NT2/D1 (cell line): ENCODE measurements around the gene CHRNB4.
"Not testable (repeated sequence)": the region's sequence is repeated elsewhere in the genome, so short reads cannot be mapped to it uniquely, and the experiment has no call there.

Experiments used
- DNase-seq: peaks from one replicate; pipeline ENCODE4 v3.0.0-alpha.2; 2011; ENCODE audit warnings: low read depth, low spot score
- H3K27me3 ChIP-seq: 2 replicates; pipeline ENCODE4 v1.6.0; 2011; ENCODE audit warnings: mild to moderate bottlenecking; ENCODE audit not compliant: insufficient read length, insufficient read depth
- H3K36me3 ChIP-seq: 2 replicates; pipeline ENCODE4 v1.6.1; 2011; ENCODE audit warnings: mild to moderate bottlenecking, low read length, mixed read lengths; ENCODE audit not compliant: insufficient read depth, insufficient read length
- H3K4me1 ChIP-seq: 2 replicates; pipeline ENCODE4 v1.5.1; 2011; ENCODE audit not compliant: insufficient read depth, insufficient read length
- H3K4me3 ChIP-seq: 2 replicates; pipeline ENCODE4 v1.5.1; 2011; ENCODE audit warnings: low read depth; ENCODE audit not compliant: insufficient read length
- H3K9ac ChIP-seq: 2 replicates; pipeline ENCODE4 v1.6.0; 2011; ENCODE audit warnings: low read depth; ENCODE audit not compliant: insufficient read length
- H3K9me3 ChIP-seq: 2 replicates; pipeline ENCODE4 v1.5.1; 2011; ENCODE audit warnings: mild to moderate bottlenecking, low read length; ENCODE audit not compliant: insufficient read depth
- SUZ12 ChIP-seq: IDR thresholded peaks from 2 replicates; pipeline ENCODE4 v1.6.1; 2011; ENCODE audit not compliant: insufficient read length, insufficient read depth; ENCODE audit errors: extremely low read depth
- YY1 ChIP-seq: IDR thresholded peaks from 2 replicates; pipeline ENCODE4 v1.6.1; 2011; ENCODE audit not compliant: insufficient read length, insufficient read depth
- ZNF274 ChIP-seq: IDR thresholded peaks from 2 replicates; pipeline ENCODE4 v1.6.1; 2011; ENCODE audit warnings: mild to moderate bottlenecking, low read depth, low read length

CHRNB4 gene, protein sequence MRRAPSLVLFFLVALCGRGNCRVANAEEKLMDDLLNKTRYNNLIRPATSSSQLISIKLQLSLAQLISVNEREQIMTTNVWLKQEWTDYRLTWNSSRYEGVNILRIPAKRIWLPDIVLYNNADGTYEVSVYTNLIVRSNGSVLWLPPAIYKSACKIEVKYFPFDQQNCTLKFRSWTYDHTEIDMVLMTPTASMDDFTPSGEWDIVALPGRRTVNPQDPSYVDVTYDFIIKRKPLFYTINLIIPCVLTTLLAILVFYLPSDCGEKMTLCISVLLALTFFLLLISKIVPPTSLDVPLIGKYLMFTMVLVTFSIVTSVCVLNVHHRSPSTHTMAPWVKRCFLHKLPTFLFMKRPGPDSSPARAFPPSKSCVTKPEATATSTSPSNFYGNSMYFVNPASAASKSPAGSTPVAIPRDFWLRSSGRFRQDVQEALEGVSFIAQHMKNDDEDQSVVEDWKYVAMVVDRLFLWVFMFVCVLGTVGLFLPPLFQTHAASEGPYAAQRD

DNA sequence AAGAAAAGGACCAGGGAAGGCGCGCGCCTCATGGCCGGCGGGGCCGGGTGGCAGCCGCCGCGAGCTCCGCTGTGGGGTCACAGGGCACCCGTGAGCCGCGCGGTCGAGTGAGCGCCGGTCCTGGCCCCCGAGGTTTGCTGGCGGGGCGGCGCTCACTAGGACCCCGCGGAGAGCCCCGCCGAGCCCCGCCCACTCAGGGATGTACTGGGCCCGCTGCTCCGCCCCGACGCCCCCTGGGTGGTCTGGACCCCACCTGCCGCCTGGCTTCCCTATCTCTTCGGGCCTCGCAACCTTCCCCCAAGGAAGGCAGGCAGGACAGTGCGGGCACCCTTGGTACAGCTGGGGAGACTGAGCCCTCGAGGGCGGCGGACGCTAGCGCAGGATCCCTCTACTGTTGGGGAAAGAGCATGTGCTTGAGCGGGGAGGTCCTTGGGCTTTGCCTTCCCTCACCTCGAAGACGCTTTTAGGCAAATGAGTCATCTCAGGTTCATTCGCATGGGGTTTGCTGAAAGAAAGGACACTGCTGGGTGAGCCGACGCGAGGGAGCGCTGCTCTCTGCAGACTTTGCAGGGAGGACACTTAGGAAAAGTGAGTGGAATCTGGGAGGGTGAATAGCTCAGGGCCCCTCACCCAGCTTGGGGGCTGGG, at the start of gene CHRNB4:
Gene CHRNB4, minus strand, starts transcription at position 109 of the 647 bp plus-strand sequence. Its CDS starts 77 bp downstream, at position 32.
- Histone ChIP-seq H3K27me3 (peaks cover 13% of the 10 kb centered on the region), H3K9ac (peak within 1 kb of the TSS; percentile 70), H3K4me1 (peaks cover 11% of the 10 kb centered on the region), H3K9me3 (no peaks in the 10 kb centered on the region), H3K4me3 (peak within 1 kb of the TSS; percentile 48), H3K36me3 (no peaks in the 10 kb centered on the region)
- TF ChIP-seq YY1 (no peak), ZNF274 (no peak), SUZ12 (no peak)
- peak; percentile 87 for DNase-seq

DNA sequence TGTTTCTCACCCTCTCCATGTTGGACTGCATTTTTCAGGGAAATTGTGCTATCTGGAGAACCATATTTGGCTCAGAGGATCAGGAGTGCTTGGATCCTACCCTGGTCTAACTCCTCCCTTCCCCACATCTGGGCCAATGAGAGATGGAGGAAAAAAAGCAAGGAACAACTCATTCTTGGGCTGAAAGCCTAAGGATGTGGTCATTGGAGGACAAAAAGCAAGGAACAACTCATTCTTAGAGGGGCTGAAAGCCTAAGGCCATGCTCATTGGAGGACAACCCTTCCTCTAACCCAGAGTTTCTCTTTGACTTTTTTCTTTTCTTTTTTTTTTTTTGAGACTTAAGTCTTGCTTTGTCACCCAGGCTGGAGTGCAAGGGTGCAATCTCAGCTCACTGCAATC, 48.6 kb upstream of the CHRNB4 start:
- TF ChIP-seq ZNF274 (no peak), YY1 (no peak), SUZ12 (no peak)
- no peaks in the 10 kb centered on the region for H3K9me3 ChIP-seq
- DNase-seq, result no peak
- H3K4me1 ChIP-seq, result peaks cover 6% of the 10 kb centered on the region
- no peak overlapping the region for H3K9ac ChIP-seq
- H3K36me3 ChIP-seq, result no peaks in the 10 kb centered on the region
- H3K27me3 ChIP-seq, result no peaks in the 10 kb centered on the region
- no peak overlapping the region for H3K4me3 ChIP-seq

DNA sequence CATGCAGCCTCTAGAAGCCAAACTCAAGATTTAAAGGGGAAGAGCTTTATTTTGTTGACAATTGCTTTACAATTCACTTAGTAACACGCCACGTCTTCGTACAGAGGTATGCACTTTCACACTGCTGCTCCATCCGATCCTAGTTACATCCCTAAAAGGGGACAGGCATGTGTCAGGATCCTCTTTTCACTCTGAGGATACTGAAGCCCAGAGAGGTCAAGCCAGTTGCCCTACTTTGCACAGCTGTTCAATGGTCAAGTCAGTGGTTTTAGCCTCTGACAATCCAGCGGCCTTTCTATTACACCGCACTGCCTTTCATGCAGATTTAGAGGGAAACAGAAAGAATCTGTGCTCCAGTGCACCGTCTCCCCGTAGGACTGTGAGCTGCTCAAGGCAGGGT, 44.9 kb upstream of the CHRNB4 start:
- no peak overlapping the region for H3K4me3 ChIP-seq

DNA sequence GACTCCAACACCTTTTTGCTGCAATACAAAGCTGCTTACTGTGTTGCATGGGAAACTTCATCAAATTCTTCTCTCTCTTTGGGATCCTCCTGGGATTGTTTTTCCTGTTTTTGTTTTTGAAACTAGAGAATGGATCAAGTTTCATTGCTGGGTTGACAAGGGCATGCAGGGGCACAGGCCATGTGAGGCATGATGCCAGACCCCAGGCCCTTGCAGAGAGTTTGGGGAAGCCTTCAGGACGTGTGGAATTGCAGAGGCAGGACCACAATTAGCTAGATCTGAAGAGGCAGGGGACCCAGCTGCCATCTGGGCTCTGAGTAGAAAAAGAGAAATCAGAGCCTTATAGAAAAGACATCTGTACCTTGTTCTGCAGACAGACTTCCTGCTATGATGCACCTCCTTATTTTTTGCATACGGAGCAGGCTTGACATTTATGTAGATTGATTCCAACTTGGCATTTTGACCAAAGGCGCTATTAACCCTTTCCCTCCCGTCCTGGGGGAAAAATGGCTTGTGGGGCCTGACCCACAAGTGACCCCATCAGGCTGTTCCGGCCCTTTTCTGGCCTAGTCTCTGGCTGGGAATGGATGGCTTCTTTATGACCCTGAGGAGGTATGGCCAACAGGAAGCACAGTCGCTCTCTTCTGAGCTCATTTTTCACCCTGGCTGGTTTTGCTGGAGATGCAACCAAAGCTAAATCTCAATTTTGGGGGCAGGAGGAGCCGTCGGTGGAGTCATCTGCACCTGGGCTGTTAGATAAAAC, 44.3 kb upstream of the CHRNB4 start:
- no peak overlapping the region for H3K9ac ChIP-seq
- no peak overlapping the region for H3K4me3 ChIP-seq
- H3K36me3 ChIP-seq, result no peaks in the 10 kb centered on the region
- no peaks in the 10 kb centered on the region for H3K27me3 ChIP-seq
- no peaks in the 10 kb centered on the region for H3K4me1 ChIP-seq
- no peak for DNase-seq
- TF ChIP-seq ZNF274 (no peak), YY1 (no peak), SUZ12 (no peak)
- no peaks in the 10 kb centered on the region for H3K9me3 ChIP-seq

More for the DNA sequence above, 44.9 kb upstream of the CHRNB4 start:
- no peaks in the 10 kb centered on the region for H3K9me3 ChIP-seq
- no peak for DNase-seq
- H3K9ac ChIP-seq, result no peak overlapping the region
- H3K27me3 ChIP-seq, result no peaks in the 10 kb centered on the region
- H3K4me1 ChIP-seq, result no peaks in the 10 kb centered on the region
- TF ChIP-seq SUZ12 (no peak), YY1 (no peak), ZNF274 (no peak)
- no peaks in the 10 kb centered on the region for H3K36me3 ChIP-seq

DNA sequence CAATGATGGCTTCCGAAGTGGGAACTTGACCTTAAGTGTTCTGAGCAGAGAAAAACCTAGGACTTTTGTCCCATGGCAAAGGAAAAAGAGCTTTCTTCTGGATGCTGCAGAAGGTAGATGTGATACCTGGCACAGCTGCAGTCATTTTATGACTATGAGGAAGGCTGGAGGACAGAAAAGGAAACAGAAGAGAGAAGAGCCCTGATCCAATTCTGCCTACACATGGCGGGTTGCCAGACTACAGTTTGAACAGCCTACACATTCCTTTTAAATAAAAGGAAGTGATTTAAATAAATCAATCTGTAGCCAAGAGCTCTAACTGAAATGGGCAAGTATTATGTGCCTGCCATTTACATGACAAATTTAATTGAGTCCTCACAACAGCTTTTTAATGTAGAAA, 43.6 kb upstream of the CHRNB4 start:
- Histone ChIP-seq H3K4me3 (no peak overlapping the region), H3K9me3 (no peaks in the 10 kb centered on the region), H3K4me1 (no peaks in the 10 kb centered on the region), H3K27me3 (peaks cover 2% of the 10 kb centered on the region), H3K36me3 (no peaks in the 10 kb centered on the region), H3K9ac (no peak overlapping the region)
- TF ChIP-seq ZNF274, result no peak
- no peak for TF ChIP-seq YY1
- no peak for TF ChIP-seq SUZ12
- no peak for DNase-seq

DNA sequence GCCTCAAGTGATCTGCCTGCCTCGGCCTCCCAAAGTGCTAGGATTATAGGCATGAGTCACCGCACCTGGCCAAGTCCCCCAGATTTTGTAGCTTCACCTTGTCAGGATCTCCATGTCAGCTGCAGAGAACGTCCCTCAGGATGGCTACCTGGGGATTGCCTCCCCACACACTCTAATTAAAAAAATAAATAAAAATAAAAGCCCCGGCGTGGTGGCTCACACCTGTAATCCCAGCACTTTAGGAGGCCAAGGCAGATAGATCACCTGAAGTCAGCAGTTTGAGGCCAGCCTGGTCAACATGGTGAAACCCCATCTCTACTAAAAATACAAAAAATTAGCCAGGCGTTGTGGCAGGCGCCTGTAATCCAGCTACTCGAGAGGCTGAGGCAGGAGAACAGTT, 42.6 kb upstream of the CHRNB4 start:
- H3K9ac ChIP-seq, H3K4me3 ChIP-seq, H3K27me3 ChIP-seq, H3K36me3 ChIP-seq, H3K4me1 ChIP-seq, DNase-seq, H3K9me3 ChIP-seq: not testable (repeated sequence)

DNA sequence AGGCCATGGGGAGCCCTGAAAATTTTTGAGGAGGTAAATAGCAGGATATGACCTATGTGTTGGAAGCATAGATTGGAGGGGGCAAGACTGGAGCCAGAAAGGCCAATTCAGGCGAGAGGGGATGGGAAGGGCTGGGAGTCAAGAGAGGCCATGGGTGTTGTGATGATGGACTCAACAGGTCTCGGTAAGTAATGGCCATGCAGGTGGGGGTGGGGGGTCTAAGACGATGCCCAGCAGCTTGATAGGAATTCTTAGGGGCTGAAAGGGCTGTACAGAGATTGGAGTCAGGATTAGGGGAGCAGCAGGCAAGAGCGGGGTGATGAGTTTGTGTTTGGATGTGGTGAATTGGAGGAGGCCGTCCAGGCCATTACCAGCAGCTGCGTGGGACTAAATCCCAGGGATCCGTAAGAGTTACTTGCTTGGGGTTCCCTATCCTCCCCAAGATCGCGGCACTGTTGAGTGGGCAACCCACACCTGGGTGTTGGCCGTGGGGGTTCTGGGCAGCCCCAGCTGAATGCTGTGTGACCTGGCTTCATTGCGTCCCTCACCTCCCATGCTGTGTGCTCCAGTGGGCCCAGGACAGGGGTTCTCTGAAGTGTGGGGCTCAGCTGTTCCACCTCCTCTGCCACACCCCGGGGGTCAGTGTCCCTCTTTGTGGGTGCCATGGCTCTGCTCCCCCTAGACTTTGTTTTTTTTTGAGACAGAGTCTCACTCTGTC, 41.8 kb upstream of the CHRNB4 start:
- Histone ChIP-seq H3K4me1 (no peaks in the 10 kb centered on the region), H3K4me3 (no peak overlapping the region)

More for the DNA sequence above, 41.8 kb upstream of the CHRNB4 start:
- H3K9me3 ChIP-seq, result no peaks in the 10 kb centered on the region
- H3K27me3 ChIP-seq, result peaks cover 4% of the 10 kb centered on the region
- no peak overlapping the region for H3K9ac ChIP-seq
- H3K36me3 ChIP-seq, result no peaks in the 10 kb centered on the region
- no peak for DNase-seq
- no peak for TF ChIP-seq ZNF274
